GM18861 (cell line): ENCODE data around the gene OR5B12.
"Not testable (repeated sequence)": the region's sequence is repeated elsewhere in the genome, so short reads cannot be mapped to it uniquely, and the experiment has no call there.

Source experiments
- ATAC-seq: cut with Tn5 transposase; IDR thresholded peaks from one replicate; pipeline ENCODE4 v1.9.1; 2021; ENCODE audit not compliant: unreplicated experiment

OR5B12 gene

DNA sequence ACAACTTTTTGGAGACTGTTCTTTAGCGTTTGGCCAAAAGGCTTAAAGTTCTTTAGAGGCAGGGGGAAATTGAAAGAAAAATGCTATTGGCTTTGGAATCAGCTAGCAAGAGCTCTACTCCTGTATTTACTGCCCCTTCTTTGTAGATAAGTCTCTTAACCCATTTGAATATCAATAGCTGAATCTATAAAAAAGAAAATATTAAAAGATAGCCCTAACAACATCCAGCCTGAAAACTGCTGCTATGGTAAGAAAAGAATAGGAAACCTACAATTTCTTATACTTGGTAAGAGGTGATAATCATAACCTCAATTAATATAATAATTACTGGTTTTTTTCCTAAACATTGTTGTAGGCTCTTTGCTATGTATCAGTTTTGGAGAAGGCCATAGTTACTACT lies at the start of gene OR5B12:
TSS of gene OR5B12 (minus strand) at position 101 of the 400 bp plus-strand sequence. CDS start 2,085 bp downstream, outside the sequence.
- ATAC-seq, result no peak

- ATAC-seq, result no peak
These were observed 48.8 kb upstream of the OR5B12 start for GRCh38 chr11:58490827-58491226.

DNA sequence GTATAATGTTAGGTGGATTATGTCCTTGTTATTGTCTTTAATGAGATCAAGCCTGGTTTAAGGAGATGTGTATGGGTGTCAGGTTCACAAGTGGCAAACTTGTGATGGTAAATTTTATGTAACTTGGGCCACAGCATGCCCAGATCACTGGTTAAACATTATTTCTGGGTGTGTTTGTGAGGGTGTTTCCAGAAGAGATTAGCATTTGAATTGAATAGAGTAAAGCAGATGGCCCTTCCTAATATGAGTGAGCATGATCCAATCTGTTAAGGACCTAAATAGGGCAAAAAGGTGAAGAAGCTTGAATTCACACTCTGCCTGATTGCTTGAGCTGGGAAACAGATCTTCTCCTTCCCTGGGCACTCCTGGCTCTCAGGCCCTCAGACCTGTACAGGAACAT lies 45.1 kb upstream of the OR5B12 start:
- no peak for ATAC-seq

DNA sequence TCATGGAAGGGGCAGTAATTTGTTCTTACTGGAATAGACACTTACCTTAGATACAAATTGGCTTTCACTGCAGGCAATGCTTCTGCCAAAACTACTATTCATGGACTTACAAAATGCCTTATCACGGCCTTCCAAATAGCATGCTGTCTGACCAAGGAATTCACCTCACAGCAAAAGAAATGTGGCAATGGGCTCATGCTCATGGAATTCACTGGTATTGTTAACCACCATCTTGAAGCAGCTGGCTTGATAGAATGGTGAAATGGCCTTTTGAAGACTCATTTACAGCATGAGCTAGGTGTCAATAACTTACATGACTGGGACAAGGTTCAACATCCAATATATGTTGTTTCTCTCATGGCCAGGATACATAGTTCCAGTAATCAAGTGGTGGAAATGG lies 43.9 kb upstream of the OR5B12 start:
- ATAC-seq, result no peak

GRCh38 chr11:58471892-58472291 lies 29.9 kb upstream of the OR5B12 start:
- no peak for ATAC-seq

GRCh38 chr11:58466293-58466692 lies 24.3 kb upstream of the OR5B12 start:
- no peak for ATAC-seq

GRCh38 chr11:58465690-58466089 lies 23.7 kb upstream of the OR5B12 start:
- no peak for ATAC-seq

DNA sequence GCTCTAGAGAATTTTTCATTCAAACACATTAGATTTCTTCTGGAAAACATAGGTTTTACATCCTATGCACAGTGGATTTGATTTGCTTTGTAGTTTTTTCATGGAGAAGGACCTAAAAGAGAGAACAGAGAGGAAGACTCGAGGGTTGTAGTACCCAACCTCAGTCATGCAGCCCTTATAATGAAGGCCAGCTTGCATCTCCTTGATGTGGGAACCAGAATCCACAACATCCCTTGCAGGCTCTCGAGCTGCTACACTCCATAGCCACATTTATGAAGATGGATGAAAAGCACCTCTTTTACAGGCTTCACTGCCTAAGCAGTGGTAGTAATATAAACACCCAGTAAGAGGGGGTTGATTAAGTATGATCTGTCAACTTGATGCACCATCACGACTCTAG lies 9.5 kb upstream of the OR5B12 start:
- no peak for ATAC-seq

- ATAC-seq, result no peak
These were observed 4.3 kb upstream of the OR5B12 start for GRCh38 chr11:58446294-58446693.

DNA sequence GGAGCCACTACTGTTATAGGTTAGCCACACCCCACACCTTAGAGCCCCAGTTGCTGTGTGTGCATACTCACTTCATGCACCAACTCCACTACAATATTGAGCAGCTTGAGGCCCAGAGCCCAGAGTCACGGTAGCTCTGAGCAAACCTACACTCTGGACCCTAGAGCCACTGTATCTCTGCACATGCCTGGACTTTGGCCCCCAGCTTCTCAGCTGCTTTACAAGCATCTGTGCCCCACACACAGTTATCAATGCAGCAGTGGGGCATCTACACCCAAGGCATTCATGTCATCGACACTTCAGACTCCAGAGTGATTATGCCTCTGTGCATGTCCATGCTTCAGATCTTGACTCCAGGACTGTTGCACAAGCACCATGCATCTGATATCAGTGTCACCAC lies 2.3 kb upstream of the OR5B12 start:
- no peak for ATAC-seq

DNA sequence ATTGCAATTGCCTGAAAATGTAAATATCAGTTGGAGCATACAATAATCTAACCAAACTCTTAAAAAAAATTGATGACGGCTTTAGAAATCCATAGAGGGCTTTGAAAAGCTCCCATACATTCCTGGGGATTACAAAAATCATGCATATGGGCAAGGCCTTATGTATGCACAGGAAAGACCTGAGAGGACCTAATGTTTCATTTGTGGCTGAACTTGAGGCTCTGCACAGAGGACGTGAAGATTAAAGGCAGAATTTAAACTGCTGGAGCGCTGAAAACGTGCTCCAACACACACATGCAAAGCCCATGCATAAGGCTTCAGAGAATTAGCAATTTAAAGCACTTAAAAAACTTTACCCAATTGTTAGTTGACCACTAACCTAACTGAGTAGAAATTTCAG lies 3.5 kb downstream of the OR5B12 start:
- no peak for ATAC-seq

DNA sequence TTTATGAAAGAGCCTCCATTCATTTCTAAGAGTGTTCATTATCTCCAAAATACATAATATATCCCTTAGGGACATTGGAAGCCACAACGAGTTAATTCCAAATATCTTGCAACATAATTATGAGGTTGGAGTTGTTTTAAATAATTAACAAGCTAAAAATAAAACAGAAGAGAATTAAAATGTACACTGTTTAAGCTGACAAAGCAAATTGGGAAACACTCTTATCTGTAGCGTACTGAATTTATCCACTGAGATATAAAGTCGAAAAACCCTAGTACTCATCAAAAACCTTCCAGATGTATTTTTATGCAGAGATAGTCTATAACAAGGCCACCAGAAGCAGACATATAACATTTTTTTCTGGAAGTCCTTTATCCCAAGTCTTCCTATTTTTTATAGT lies 7.8 kb downstream of the OR5B12 start:
- no peak for ATAC-seq

GRCh38 chr11:58433638-58434203 lies 8.3 kb downstream of the OR5B12 start:
- ATAC-seq, result peak; percentile 93

DNA sequence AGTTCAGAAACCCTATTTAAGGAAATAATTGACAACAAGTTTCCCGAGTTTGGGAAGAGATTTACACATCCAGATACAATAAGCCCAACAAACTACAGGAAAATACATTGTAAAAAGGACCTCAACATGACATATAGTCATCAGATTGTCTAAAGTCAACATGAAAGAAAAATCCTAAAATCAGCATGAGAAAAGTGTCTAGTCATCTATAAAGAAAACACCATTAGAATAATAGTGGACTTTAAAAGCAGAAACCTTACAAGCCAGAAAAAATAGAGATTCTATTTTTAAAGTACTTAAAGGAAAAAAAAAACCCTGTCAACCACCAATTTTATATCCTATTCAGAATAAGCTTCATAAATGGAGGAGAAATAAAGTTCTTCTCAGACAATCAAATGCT lies 12.8 kb downstream of the OR5B12 start:
- ATAC-seq, result no peak

DNA sequence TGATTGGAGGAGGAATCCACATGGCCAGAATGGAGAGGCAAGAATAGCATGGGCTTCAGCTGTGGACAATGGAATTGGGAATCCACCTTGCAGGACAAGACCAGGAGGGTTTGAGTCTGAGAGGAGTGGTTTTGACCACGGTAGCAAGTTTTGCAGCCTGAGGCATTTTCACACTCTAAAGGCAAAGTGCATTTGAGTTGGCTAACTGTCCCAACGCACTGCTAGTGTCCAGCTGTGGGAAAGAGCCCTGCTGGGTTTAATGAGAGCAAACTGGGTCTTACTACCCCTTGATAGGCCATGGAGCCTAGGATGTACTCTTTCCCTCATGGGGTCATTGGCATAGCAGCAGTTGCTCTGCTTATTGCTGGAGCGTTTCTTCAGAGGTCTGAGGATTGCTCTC lies 14.0 kb downstream of the OR5B12 start, which contains the start of gene OR5B2:
TSS of gene OR5B2 (minus strand) at position 101 of the 400 bp plus-strand sequence. CDS start 4,860 bp downstream, outside the sequence.
- ATAC-seq, result no peak

DNA sequence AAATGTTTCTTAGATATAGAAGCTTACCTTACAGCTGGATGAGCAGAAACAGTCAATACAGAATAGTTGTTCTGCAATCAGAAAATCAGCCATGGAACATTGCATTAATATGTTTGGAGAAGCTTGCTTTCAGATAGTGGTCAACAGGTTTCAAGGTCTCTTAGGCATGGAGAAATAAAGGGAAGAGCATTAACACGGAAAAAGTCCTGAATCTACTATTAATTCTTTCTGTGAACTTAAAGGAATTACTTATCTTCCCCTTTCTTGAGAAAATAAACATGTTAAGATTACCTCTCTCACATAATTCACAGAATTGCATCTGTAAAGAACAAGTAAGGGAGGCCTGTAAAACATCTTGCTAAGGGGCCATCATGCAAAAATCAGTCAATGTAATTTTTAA lies 35.3 kb downstream of the OR5B12 start, which contains the start of gene OR5B3:
TSS of gene OR5B3 (minus strand) at position 101 of the 400 bp plus-strand sequence. CDS start 3,465 bp downstream, outside the sequence.
- ATAC-seq, result no peak

DNA sequence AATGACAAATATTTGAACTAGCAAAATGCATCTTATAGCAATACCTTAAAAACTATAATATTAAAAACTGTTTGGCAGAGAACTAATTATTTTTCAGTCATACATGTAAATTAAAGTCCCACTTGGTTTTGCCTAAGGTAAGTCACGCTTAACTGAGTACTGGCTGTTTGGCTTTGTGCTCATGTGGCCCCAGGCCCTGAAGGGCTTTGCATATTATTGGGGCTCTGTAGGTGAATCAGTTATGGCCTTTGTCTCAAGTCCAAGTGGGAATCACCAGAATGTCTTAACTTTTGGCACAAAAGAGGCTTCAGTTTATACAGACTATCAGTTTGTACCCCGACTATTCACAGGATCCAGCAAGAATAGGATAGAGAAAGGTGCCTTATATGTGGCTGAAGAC lies 42.4 kb downstream of the OR5B12 start:
- not testable (repeated sequence) for ATAC-seq

GRCh38 chr11:58395581-58395980 lies 46.5 kb downstream of the OR5B12 start:
- ATAC-seq, result no peak

- no peak for ATAC-seq
These were observed 47.8 kb downstream of the OR5B12 start for GRCh38 chr11:58394195-58394594.

- no peak for ATAC-seq
These were observed 49.3 kb downstream of the OR5B12 start for GRCh38 chr11:58392746-58393145.

- no peak for ATAC-seq
These were observed 50.2 kb downstream of the OR5B12 start for GRCh38 chr11:58391879-58392278.

GRCh38 chr11:58390551-58391063 lies 51.4 kb downstream of the OR5B12 start:
- ATAC-seq, result no peak
